Mesothelial cell of epicardium (in vitro differentiated cells): ENCODE data around the gene AHNAK. TPM values are rescaled to one million over a fixed set of nuclear protein-coding genes. Genes with fewer than 3 reads are reported as not detected.

Experiments used
- DNase-seq, 2 experiments: peaks; one replicate each; pipeline ENCODE4 v3.0.0; 2021; ENCODE audit warnings: low spot score in 2 of 2; ENCODE audit not compliant: unreplicated experiment in 2 of 2
- H3K27ac Mint-ChIP-seq: 2 replicates; pipeline ENCODE4 v1.8.0; 2021; ENCODE audit warnings: mixed read lengths
- H3K27me3 Mint-ChIP-seq: 2 replicates; pipeline ENCODE4 v1.8.0; 2021; ENCODE audit warnings: low read depth, mixed read lengths
- H3K36me3 Mint-ChIP-seq: 2 replicates; pipeline ENCODE4 v1.8.0; 2021; ENCODE audit warnings: mixed read lengths
- H3K4me1 Mint-ChIP-seq: 2 replicates; pipeline ENCODE4 v1.8.0; 2021; ENCODE audit warnings: mixed read lengths
- H3K4me3 Mint-ChIP-seq: 2 replicates; pipeline ENCODE4 v1.8.0; 2021; ENCODE audit warnings: mild to moderate bottlenecking, moderate library complexity, mixed read lengths
- H3K9me3 Mint-ChIP-seq: 2 replicates; pipeline ENCODE4 v1.8.0; 2021; ENCODE audit warnings: mixed read lengths
- CTCF ChIP-seq: fragments of 200-600 bp; sonication (generic); IDR thresholded peaks from one replicate; pipeline ENCODE4 v1.5.0; 2021; ENCODE audit warnings: antibody characterized with exemption; ENCODE audit not compliant: unreplicated experiment
- total RNA-seq: library from RNA; stranded (reverse); gene quantifications from 3 replicates; pipeline ENCODE4 v1.2.1, GENCODE V29; 2021

The AHNAK gene
- total RNA-seq, 1 donor from 2014 or later: 481 TPM

DNA sequence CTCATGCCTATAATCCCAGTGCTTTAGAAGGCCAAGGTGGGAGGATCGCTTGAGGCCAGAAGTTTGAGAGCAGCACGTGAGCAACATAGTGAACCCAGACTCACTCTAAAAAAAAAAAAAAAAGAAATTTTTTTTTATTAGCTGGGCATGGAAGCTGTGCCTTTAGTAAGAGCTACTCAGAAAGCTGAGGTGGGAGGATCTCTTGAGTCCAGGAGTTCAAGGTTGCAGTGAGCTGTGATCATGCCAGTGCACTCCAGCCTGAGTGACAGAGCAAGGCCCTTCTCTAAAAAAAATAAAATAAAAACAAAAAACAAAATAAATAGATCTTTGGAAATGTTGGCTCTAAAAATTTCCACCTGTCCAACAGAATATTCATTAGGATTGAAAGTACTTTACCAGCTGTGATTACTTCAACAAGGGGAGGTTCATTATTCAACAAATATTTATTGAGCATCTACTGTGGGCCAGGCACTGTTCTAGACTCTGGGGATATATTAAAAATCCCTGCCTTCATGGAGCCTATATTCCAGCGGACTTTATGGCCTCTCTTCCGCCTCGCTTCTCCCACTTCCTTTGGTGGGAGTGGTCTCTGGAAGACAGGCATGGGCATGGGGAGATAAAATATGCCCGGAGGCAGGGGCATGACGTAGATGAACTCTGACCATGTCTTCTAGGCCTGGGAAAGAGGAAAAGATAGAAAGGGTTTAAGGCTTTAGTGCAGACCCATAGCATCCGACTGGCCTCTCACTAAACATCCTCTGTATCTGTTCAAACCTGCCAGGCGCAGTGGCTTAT lies 47.9 kb downstream of the AHNAK start:
- H3K27ac Mint-ChIP-seq: no peak overlapping the region
- peaks cover 27% of the 10 kb centered on the region for H3K4me1 Mint-ChIP-seq
- no peak for DNase-seq
- H3K36me3 Mint-ChIP-seq: no peaks in the 10 kb centered on the region
- no peak overlapping the region for H3K4me3 Mint-ChIP-seq
- peaks cover 4% of the 10 kb centered on the region for H3K27me3 Mint-ChIP-seq
- no peaks in the 10 kb centered on the region for H3K9me3 Mint-ChIP-seq
- no peak for TF ChIP-seq CTCF

GRCh38 chr11:62498031-62498430 lies 48.6 kb downstream of the AHNAK start:
- no peak for TF ChIP-seq CTCF
- H3K27ac Mint-ChIP-seq: no peak overlapping the region

GRCh38 chr11:62497132-62497801 lies 49.3 kb downstream of the AHNAK start:
- Mint-ChIP-seq H3K27me3 (peaks cover 4% of the 10 kb centered on the region), H3K4me1 (peaks cover 27% of the 10 kb centered on the region), H3K27ac (no peak overlapping the region), H3K9me3 (no peaks in the 10 kb centered on the region), H3K36me3 (no peaks in the 10 kb centered on the region), H3K4me3 (no peak overlapping the region)
- no peak for TF ChIP-seq CTCF
- no peak for DNase-seq

More at GRCh38 chr11:62498031-62498430, 48.6 kb downstream of the AHNAK start:
- H3K4me3 Mint-ChIP-seq: no peak overlapping the region
- H3K9me3 Mint-ChIP-seq: no peaks in the 10 kb centered on the region
- H3K27me3 Mint-ChIP-seq: peaks cover 4% of the 10 kb centered on the region
- peaks cover 27% of the 10 kb centered on the region for H3K4me1 Mint-ChIP-seq
- H3K36me3 Mint-ChIP-seq: no peaks in the 10 kb centered on the region
- DNase-seq: no peak

GRCh38 chr11:62496676-62497075 lies 49.9 kb downstream of the AHNAK start:
- no peak overlapping the region for H3K4me3 Mint-ChIP-seq
- H3K27ac Mint-ChIP-seq: no peak overlapping the region

DNA sequence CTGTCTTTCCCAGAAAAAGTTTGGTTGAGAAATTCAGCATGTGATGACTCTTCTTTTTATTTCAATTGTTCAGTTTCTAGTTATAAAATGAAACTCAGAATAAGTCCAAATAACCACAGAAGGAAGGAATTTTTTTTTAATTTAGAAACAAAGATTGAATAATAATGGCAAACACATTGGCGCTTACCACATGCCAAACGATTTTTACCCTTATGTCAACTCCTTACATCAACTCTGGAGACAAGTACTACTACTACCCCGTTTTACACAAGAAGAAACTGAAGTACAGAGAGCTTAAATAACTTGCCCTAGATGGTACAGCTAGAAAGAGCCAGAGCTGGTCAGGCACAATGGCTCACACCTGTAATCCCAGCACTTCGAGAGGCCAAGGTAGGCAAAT lies 52.4 kb downstream of the AHNAK start:
- Mint-ChIP-seq H3K27ac (no peak overlapping the region), H3K4me3 (no peak overlapping the region), H3K9me3 (no peaks in the 10 kb centered on the region), H3K4me1 (peaks cover 3% of the 10 kb centered on the region), H3K36me3 (no peaks in the 10 kb centered on the region), H3K27me3 (no peaks in the 10 kb centered on the region)
- TF ChIP-seq CTCF: no peak
- no peak for DNase-seq

More at GRCh38 chr11:62496676-62497075, 49.9 kb downstream of the AHNAK start:
- no peak for TF ChIP-seq CTCF
- H3K9me3 Mint-ChIP-seq: no peaks in the 10 kb centered on the region
- DNase-seq: no peak
- H3K4me1 Mint-ChIP-seq: peaks cover 23% of the 10 kb centered on the region
- no peaks in the 10 kb centered on the region for H3K36me3 Mint-ChIP-seq
- peaks cover 2% of the 10 kb centered on the region for H3K27me3 Mint-ChIP-seq
